Measurements from ENCODE around the gene ABCA1. TPM values are rescaled to one million over a fixed set of nuclear protein-coding genes. Genes with fewer than 3 reads are reported as not detected.
A peak's percentile ranks its signal among the peaks of the same experiment; 100 is the strongest.

The ABCA1 gene
- total RNA-seq, 1 experiment from 2014 or later = 8.9 TPM

- no peaks in the 10 kb centered on the region for H3K27me3 ChIP-seq (replicated peaks)
- peak overlapping the region; percentile 86 for H3K27ac ChIP-seq
- H3K4me3 ChIP-seq = peak overlapping the region; percentile 82
- DNase-seq (ENCODE audit: low read depth in 1 of 2, low spot score in 2 of 2) = no peak
- H3K36me3 ChIP-seq = peaks cover 38% of the 10 kb centered on the region
- H3K9me3 ChIP-seq (replicated peaks) = no peaks in the 10 kb centered on the region
- H3K4me1 ChIP-seq (replicated peaks) = peaks cover 15% of the 10 kb centered on the region; the same call in 1 of the 2 replicates
Measured at GRCh38 chr9:104748359-104749031, 179.5 kb downstream of the ABCA1 start.

- Histone ChIP-seq H3K36me3 (peaks cover 30% of the 10 kb centered on the region), H3K27ac (peak within 1 kb of the TSS; percentile 86), H3K4me3 (peak within 1 kb of the TSS; percentile 82), H3K9me3 (replicated peaks) (no peaks in the 10 kb centered on the region), H3K27me3 (replicated peaks) (no peaks in the 10 kb centered on the region), H3K4me1 (replicated peaks) (peaks cover 15% of the 10 kb centered on the region; the same call in 1 of the 2 replicates)
- peak; percentile 77 to 93 for DNase-seq (ENCODE audit: low read depth in 1 of 2, low spot score in 2 of 2)
Measured at GRCh38 chr9:104747565-104748358, 180.2 kb downstream of the ABCA1 start, which contains the start of gene NIPSNAP3A. Gene NIPSNAP3A (plus strand): TSS chr9:104747683. CDS start chr9:104747793, 110 bp downstream.

GRCh38 chr9:104747245-104747564 lies 180.8 kb downstream of the ABCA1 start:
- peaks cover 15% of the 10 kb centered on the region; the same call in 1 of the 2 replicates for H3K4me1 ChIP-seq (replicated peaks)
- H3K9me3 ChIP-seq (replicated peaks) = no peaks in the 10 kb centered on the region
- no peak for DNase-seq (ENCODE audit: low read depth in 1 of 2, low spot score in 2 of 2)
- peak overlapping the region; percentile 82 for H3K4me3 ChIP-seq
- H3K27ac ChIP-seq = peak overlapping the region; percentile 86
- no peaks in the 10 kb centered on the region for H3K27me3 ChIP-seq (replicated peaks)
- peaks cover 25% of the 10 kb centered on the region for H3K36me3 ChIP-seq

GRCh38 chr9:104746798-104747197 lies 181.2 kb downstream of the ABCA1 start:
- Histone ChIP-seq H3K4me1 (replicated peaks) (peaks cover 15% of the 10 kb centered on the region; the same call in 1 of the 2 replicates), H3K36me3 (peaks cover 22% of the 10 kb centered on the region), H3K27me3 (replicated peaks) (no peaks in the 10 kb centered on the region), H3K4me3 (peak overlapping the region; percentile 82), H3K9me3 (replicated peaks) (no peaks in the 10 kb centered on the region), H3K27ac (no peak overlapping the region)
- no peak for DNase-seq (ENCODE audit: low read depth in 1 of 2, low spot score in 2 of 2)

GRCh38 chr9:104746285-104746684 lies 181.7 kb downstream of the ABCA1 start:
- no peak overlapping the region for H3K4me3 ChIP-seq
- DNase-seq (ENCODE audit: low read depth in 1 of 2, low spot score in 2 of 2) = no peak

GRCh38 chr9:104745852-104746251 lies 182.1 kb downstream of the ABCA1 start:
- DNase-seq (ENCODE audit: low read depth in 1 of 2, low spot score in 2 of 2) = no peak
- Histone ChIP-seq H3K9me3 (replicated peaks) (no peaks in the 10 kb centered on the region), H3K27ac (no peak overlapping the region), H3K36me3 (peaks cover 12% of the 10 kb centered on the region), H3K4me1 (replicated peaks) (peaks cover 17% of the 10 kb centered on the region; the same call in 1 of the 2 replicates), H3K4me3 (no peak overlapping the region), H3K27me3 (replicated peaks) (no peaks in the 10 kb centered on the region)

More at GRCh38 chr9:104746285-104746684, 181.7 kb downstream of the ABCA1 start:
- H3K9me3 ChIP-seq (replicated peaks) = no peaks in the 10 kb centered on the region
- H3K36me3 ChIP-seq = peaks cover 17% of the 10 kb centered on the region
- no peaks in the 10 kb centered on the region for H3K27me3 ChIP-seq (replicated peaks)
- no peak overlapping the region for H3K27ac ChIP-seq
- peaks cover 15% of the 10 kb centered on the region; the same call in 1 of the 2 replicates for H3K4me1 ChIP-seq (replicated peaks)

GRCh38 chr9:104743376-104743985 lies 184.5 kb downstream of the ABCA1 start:
- Histone ChIP-seq H3K4me3 (no peak overlapping the region), H3K27me3 (replicated peaks) (no peaks in the 10 kb centered on the region), H3K36me3 (peaks cover 7% of the 10 kb centered on the region; the same call in 1 of the 2 replicates), H3K9me3 (replicated peaks) (no peaks in the 10 kb centered on the region), H3K27ac (no peak overlapping the region), H3K4me1 (replicated peaks) (peaks cover 13% of the 10 kb centered on the region; the same call in 1 of the 2 replicates)
- peak in 1 of 2 experiments; percentile 27 for DNase-seq (ENCODE audit: low read depth in 1 of 2, low spot score in 2 of 2)

- Histone ChIP-seq H3K4me1 (replicated peaks) (peaks cover 7% of the 10 kb centered on the region; the same call in 1 of the 2 replicates), H3K27me3 (replicated peaks) (no peaks in the 10 kb centered on the region), H3K27ac (no peak overlapping the region), H3K4me3 (no peak overlapping the region), H3K36me3 (no peaks in the 10 kb centered on the region), H3K9me3 (replicated peaks) (no peaks in the 10 kb centered on the region)
- DNase-seq (ENCODE audit: low read depth in 1 of 2, low spot score in 2 of 2) = no peak
Measured at GRCh38 chr9:104740621-104741020, 187.3 kb downstream of the ABCA1 start.

- DNase-seq (ENCODE audit: low read depth in 1 of 2, low spot score in 2 of 2) = no peak
- Histone ChIP-seq H3K36me3 (no peaks in the 10 kb centered on the region), H3K4me3 (no peak overlapping the region), H3K4me1 (replicated peaks) (peaks cover 7% of the 10 kb centered on the region; the same call in 1 of the 2 replicates), H3K9me3 (replicated peaks) (no peaks in the 10 kb centered on the region), H3K27ac (no peak overlapping the region), H3K27me3 (replicated peaks) (no peaks in the 10 kb centered on the region; the same call in 1 of the 2 replicates)
Measured at GRCh38 chr9:104738452-104738851, 189.5 kb downstream of the ABCA1 start.

Other genes with a start within 250 kb of the ABCA1 start
- gene OR13D1, start 233.6 kb downstream of the ABCA1 start, total RNA-seq (2014; rRNA removed; shearing (Covaris generic)) = not detected in 2 replicates
- gene NIPSNAP3A, start 180.5 kb downstream of the ABCA1 start, total RNA-seq (2014; rRNA removed; shearing (Covaris generic)) = 65.2 and 79.8 TPM in 2 replicates
- 0.42 and 0.97 TPM in 2 replicates for gene NIPSNAP3B, start 164.0 kb downstream of the ABCA1 start, total RNA-seq (2014; rRNA removed; shearing (Covaris generic))